Measurements from ENCODE around the gene CARMIL3.

CARMIL3 gene

GRCh38 chr14:24117179-24117578, 65.4 kb downstream of the CARMIL3 start:
- no peak for DNase-seq (ENCODE audit: low read depth)
